PFSK-1 (cell line): Measurements from ENCODE around the gene TRIM63.

ENCODE experiments used
- FOXP2 ChIP-seq: optimal IDR thresholded peaks from 2 replicates; pipeline ENCODE3; 2011; ENCODE audit warnings: borderline replicate concordance, control low read depth, inconsistent platforms; ENCODE audit not compliant: insufficient read depth; ENCODE audit errors: extremely low read length, extremely low read depth
- POLR2AphosphoS5 ChIP-seq: IDR thresholded peaks from 2 replicates; pipeline ENCODE4 v1.6.1; 2012; ENCODE audit warnings: low read depth, mild to moderate bottlenecking, control low read depth, low read length, moderate library complexity
- REST ChIP-seq, 2 experiments: IDR thresholded peaks; 2 replicates each; pipeline versions ENCODE4 v1.6.1 to v1.8.0; 2011 to 2012; ENCODE audit warnings: low read depth in 2 of 2, low read length in 2 of 2, control low read depth in 1 of 2, inconsistent platforms in 1 of 2, mild to moderate bottlenecking in 1 of 2, moderate library complexity in 1 of 2; ENCODE audit not compliant: insufficient read depth in 1 of 2
- SIN3A ChIP-seq: IDR thresholded peaks from 2 replicates; pipeline ENCODE4 v1.6.1; 2012; ENCODE audit warnings: mild to moderate bottlenecking, low read length, moderate library complexity, borderline replicate concordance; ENCODE audit not compliant: insufficient read depth
- TAF1 ChIP-seq: IDR thresholded peaks from 2 replicates; pipeline ENCODE4 v1.6.1; 2012; ENCODE audit warnings: low read length, control low read depth, borderline replicate concordance; ENCODE audit not compliant: insufficient read depth

The TRIM63 gene

DNA sequence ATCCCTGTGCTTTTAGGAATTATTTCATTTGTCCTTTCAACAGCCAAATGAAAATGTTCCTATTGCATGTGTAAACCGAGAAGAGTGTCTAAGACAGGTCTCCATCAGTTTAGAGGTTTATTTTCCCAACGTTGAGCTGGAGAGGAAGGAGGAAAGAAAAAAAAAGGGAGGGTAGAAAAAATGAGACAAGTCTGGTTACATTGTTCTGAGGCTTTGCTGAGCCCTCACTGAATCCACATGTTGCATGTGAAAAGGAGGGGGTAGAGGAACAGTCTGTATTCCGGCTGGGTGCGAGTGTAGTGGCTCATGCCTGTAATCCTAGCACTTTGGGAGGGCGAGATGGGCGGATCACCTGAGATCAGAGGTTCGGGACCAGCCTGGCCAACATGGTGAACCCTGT is 25.0 kb upstream of the TRIM63 start:
- no peak for TF ChIP-seq REST (IDR thresholded peaks at IDR 0.05; ENCODE audit: insufficient read depth in 1 of 2, low read depth in 2 of 2, low read length in 2 of 2)
- no peak for TF ChIP-seq FOXP2
- no peak for TF ChIP-seq POLR2AphosphoS5
- no peak for TF ChIP-seq SIN3A
- no peak for TF ChIP-seq TAF1

- TF ChIP-seq POLR2AphosphoS5 (no peak), TAF1 (no peak), REST (IDR thresholded peaks at IDR 0.05; ENCODE audit: insufficient read depth in 1 of 2, low read depth in 2 of 2, low read length in 2 of 2) (no peak), FOXP2 (no peak), SIN3A (no peak)
Observed at GRCh38 chr1:26090893-26091292, 23.5 kb upstream of the TRIM63 start.

DNA sequence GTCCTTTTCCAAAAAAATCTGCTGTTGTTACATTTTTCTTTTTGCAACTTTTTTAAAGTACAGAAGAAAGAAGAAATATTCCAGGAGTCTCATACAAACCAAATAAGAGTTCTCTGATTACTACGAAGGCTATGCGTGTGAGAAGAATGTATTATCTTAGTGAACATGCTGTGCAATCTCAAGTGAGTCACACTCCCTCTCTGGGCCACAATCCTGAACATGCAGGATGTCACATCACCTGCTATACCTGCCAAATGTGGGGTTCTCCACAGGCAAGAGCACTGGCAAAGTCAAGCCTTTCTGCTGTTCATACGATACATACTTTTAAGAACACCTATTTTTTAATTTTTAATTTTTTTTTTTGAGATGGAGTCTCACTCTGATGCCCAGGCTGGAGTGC is 21.7 kb upstream of the TRIM63 start:
- no peak for TF ChIP-seq REST (IDR thresholded peaks at IDR 0.05; ENCODE audit: insufficient read depth in 1 of 2, low read depth in 2 of 2, low read length in 2 of 2)
- no peak for TF ChIP-seq TAF1
- no peak for TF ChIP-seq POLR2AphosphoS5
- no peak for TF ChIP-seq FOXP2
- TF ChIP-seq SIN3A, result no peak

GRCh38 chr1:26084844-26085243 is 17.4 kb upstream of the TRIM63 start:
- TF ChIP-seq SIN3A (no peak), POLR2AphosphoS5 (no peak), TAF1 (no peak), REST (IDR thresholded peaks at IDR 0.05; ENCODE audit: insufficient read depth in 1 of 2, low read depth in 2 of 2, low read length in 2 of 2) (no peak), FOXP2 (no peak)

DNA sequence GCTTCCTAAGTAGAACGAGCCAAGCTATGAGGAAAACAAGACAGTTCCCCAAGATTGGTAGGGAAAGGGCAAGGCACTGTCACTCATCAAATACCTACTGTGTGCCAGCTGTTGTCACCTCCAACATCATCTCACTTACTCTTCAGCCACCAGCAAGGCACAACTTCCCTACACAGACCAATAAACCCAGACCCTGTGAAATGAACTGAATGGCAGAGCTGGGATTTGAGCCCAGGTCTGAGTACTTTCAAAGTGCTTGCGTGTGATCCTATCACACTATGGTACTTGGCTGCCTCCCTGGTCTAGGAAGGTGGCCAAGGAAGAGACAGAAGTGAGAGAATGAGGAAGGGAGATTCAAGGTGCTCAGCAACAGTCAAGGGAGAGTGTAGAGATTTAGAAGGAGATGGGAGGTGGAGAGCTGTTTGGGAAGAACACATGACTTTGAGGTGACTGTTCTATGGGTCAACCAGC is 16.7 kb upstream of the TRIM63 start:
- no peak for TF ChIP-seq TAF1
- no peak for TF ChIP-seq FOXP2
- TF ChIP-seq SIN3A, result no peak
- no peak for TF ChIP-seq POLR2AphosphoS5
- no peak for TF ChIP-seq REST (IDR thresholded peaks at IDR 0.05; ENCODE audit: insufficient read depth in 1 of 2, low read depth in 2 of 2, low read length in 2 of 2)
